RWPE1 (cell line): Measurements from ENCODE around the gene LZTS2.

ENCODE experiments used
- CTCF ChIA-PET: fragments of 350-600 bp; sonication (Branson Sonifier 250); formaldehyde crosslinking; extraction: SDS; loops from one replicate; lab custom pipeline; 2021; lab: Yijun Ruan, JAX
- POLR2A ChIA-PET: fragments of 400-600 bp; formaldehyde crosslinking; extraction: SDS; loops from one replicate; lab custom pipeline; 2020; ENCODE audit warnings: antibody characterized with exemption; ENCODE audit not compliant: low non-redundant PET; lab: Yijun Ruan, JAX
- DNase-seq: peaks from one replicate; pipeline ENCODE4 v3.0.0; 2012; ENCODE audit warnings: low spot score
- H3K27ac ChIP-seq: fragments of 450-650 bp; 2 replicates; pipeline ENCODE4 v1.5.1; 2017
- CTCF ChIP-seq: fragments of 450-650 bp; conservative IDR thresholded peaks from 2 replicates; pipeline ENCODE4 v1.5.1; 2017; ENCODE audit warnings: low read depth, mild to moderate bottlenecking

The LZTS2 gene

GRCh38 chr10:101042667-101043362 lies 43.2 kb downstream of the LZTS2 start:
- H3K27ac ChIP-seq = peak overlapping the region; percentile 96
- POLR2A ChIA-PET = interaction anchor here (0.5 to 2.3 kb wide), 11 partner anchors 9 to 100 kb away, joined by 3 to 11 read pairs (median 4); partner anchors contain the start of gene KAZALD1
- TF ChIP-seq CTCF = no peak
- DNase-seq = peak; percentile 99
- CTCF ChIA-PET = interaction anchor here (0.5 to 5.3 kb wide), 16 partner anchors 9 to 608 kb away, joined by 3 to 32 read pairs (median 4); no protein-coding TSS in a partner anchor

- TF ChIP-seq CTCF = no peak
- no peak for DNase-seq
- ChIA-PET POLR2A (interaction anchor here (0.7 to 2.3 kb wide), 7 partner anchors 9 to 99 kb away, joined by 3 to 11 read pairs (median 4); partner anchors contain the start of gene KAZALD1), CTCF (interaction anchor here (0.5 to 5.3 kb wide), 12 partner anchors 8 to 608 kb away, joined by 3 to 32 read pairs (median 4); no protein-coding TSS in a partner anchor)
- H3K27ac ChIP-seq = peak overlapping the region; percentile 96
These were observed 43.7 kb downstream of the LZTS2 start for GRCh38 chr10:101043363-101043707.

GRCh38 chr10:101044117-101044516 lies 44.5 kb downstream of the LZTS2 start:
- ChIA-PET CTCF (interaction anchor here (0.6 to 5.3 kb wide), 4 partner anchors 7 to 98 kb away, joined by 4 to 32 read pairs (median 12); no protein-coding TSS in a partner anchor), POLR2A (interaction anchor here (1.5 to 2.3 kb wide), 3 partner anchors 17 to 46 kb away, joined by 4 to 11 read pairs (median 4); partner anchors contain the start of gene KAZALD1)
- no peak overlapping the region for H3K27ac ChIP-seq
- TF ChIP-seq CTCF = no peak
- no peak for DNase-seq

- ChIA-PET CTCF (interaction anchor here (0.5 to 1.6 kb wide), 6 partner anchors 13 to 96 kb away, joined by 3 to 10 read pairs (median 4); no protein-coding TSS in a partner anchor), POLR2A (no interaction called here)
- TF ChIP-seq CTCF = no peak
- DNase-seq = no peak
- no peak overlapping the region for H3K27ac ChIP-seq
These were observed 47.0 kb downstream of the LZTS2 start for GRCh38 chr10:101046332-101047238.

- H3K27ac ChIP-seq = no peak overlapping the region
- no peak for TF ChIP-seq CTCF
- POLR2A ChIA-PET = no interaction called here
- no peak for DNase-seq
- CTCF ChIA-PET = interaction anchor here (0.5 to 1.6 kb wide), 5 partner anchors 12 to 95 kb away, joined by 3 to 10 read pairs (median 4); no protein-coding TSS in a partner anchor
These were observed 47.7 kb downstream of the LZTS2 start for GRCh38 chr10:101047268-101047667.
